IMR-90 (cell line): ENCODE data around the gene SPAG5.

Source experiments
- CHD1 ChIP-seq: IDR thresholded peaks from 2 replicates; pipeline ENCODE4 v1.6.1; 2012; ENCODE audit warnings: low read depth, low read length, improper control_type of control experiment
- MAFK ChIP-seq: IDR thresholded peaks from 2 replicates; pipeline ENCODE4 v1.6.1; 2012; ENCODE audit warnings: low read depth, low read length, improper control_type of control experiment
- MAZ ChIP-seq: IDR thresholded peaks from 2 replicates; pipeline ENCODE4 v1.6.1; 2012; ENCODE audit warnings: low read depth, mild to moderate bottlenecking, low read length, improper control_type of control experiment, moderate library complexity, borderline replicate concordance
- POLR2A ChIP-seq: IDR thresholded peaks from 2 replicates; pipeline ENCODE4 v1.6.1; 2012; ENCODE audit warnings: mild to moderate bottlenecking, low read depth, low read length
- RAD21 ChIP-seq: IDR thresholded peaks from 2 replicates; pipeline ENCODE4 v1.6.1; 2012; ENCODE audit warnings: low read length, improper control_type of control experiment
- RCOR1 ChIP-seq: IDR thresholded peaks from 2 replicates; pipeline ENCODE4 v1.6.1; 2012; ENCODE audit warnings: mild to moderate bottlenecking, low read length, improper control_type of control experiment; ENCODE audit not compliant: insufficient replicate concordance
- SMC3 ChIP-seq: fragments of 150-350 bp; IDR thresholded peaks from 2 replicates; pipeline ENCODE4 v1.6.1; 2016; ENCODE audit warnings: low read depth, mild to moderate bottlenecking, antibody characterized with exemption, low read length, moderate library complexity
- TF ChIP-seq, protein P1 (sequence below): conservative IDR thresholded peaks from 2 replicates; pipeline ENCODE4 v1.5.1; 2012; ENCODE audit warnings: mild to moderate bottlenecking, low read depth, low read length, improper control_type of control experiment
- TF ChIP-seq, protein P2 (sequence below): fragments of 150-350 bp; IDR thresholded peaks from 2 replicates; pipeline ENCODE4 v1.6.1; 2017; ENCODE audit warnings: mild to moderate bottlenecking, antibody characterized with exemption, low read length, low read depth
- TF ChIP-seq, protein P3 (sequence below): fragments of 150-350 bp; IDR thresholded peaks from 2 replicates; pipeline ENCODE4 v1.6.1; 2016; ENCODE audit warnings: low read depth, mild to moderate bottlenecking, low read length, moderate library complexity, borderline replicate concordance

DNA sequence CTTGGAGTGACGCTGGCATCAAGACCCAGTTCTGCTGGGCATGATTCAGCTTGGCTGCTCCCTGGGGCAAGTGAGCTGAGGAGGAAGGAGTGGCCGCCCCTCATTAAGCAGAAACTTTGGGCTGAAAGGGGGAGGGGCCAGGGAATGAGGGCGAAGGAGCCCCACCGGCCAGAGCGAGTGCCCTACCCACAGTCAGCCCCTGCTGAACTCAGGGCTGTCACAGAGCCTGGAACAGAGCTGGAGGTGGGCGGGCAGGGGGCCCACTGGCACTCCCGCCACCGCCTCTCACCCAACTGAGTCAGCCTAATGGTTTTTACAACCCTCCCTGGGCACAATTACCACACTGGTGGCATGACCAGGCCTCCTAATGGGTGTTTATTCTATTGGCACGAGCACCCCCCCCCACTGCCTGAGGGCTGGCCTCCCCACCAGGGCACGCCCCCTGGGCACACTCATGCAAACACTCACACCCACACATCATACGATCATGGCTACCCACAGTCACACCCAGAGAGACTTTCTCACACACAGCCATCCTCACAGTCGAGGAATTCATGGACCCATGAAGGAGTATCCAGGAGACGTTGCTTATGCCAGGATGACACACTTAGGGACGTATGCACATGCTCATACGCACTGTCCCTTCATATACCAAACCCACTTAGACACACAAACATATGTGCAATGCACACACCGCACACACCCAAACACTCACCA, 65.6 kb downstream of the SPAG5 start:
- TF ChIP-seq, protein P1, sequence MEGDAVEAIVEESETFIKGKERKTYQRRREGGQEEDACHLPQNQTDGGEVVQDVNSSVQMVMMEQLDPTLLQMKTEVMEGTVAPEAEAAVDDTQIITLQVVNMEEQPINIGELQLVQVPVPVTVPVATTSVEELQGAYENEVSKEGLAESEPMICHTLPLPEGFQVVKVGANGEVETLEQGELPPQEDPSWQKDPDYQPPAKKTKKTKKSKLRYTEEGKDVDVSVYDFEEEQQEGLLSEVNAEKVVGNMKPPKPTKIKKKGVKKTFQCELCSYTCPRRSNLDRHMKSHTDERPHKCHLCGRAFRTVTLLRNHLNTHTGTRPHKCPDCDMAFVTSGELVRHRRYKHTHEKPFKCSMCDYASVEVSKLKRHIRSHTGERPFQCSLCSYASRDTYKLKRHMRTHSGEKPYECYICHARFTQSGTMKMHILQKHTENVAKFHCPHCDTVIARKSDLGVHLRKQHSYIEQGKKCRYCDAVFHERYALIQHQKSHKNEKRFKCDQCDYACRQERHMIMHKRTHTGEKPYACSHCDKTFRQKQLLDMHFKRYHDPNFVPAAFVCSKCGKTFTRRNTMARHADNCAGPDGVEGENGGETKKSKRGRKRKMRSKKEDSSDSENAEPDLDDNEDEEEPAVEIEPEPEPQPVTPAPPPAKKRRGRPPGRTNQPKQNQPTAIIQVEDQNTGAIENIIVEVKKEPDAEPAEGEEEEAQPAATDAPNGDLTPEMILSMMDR, result no peak
- no peak for TF ChIP-seq RAD21
- TF ChIP-seq POLR2A, result no peak
- TF ChIP-seq RCOR1, result no peak
- TF ChIP-seq SMC3, result no peak
- TF ChIP-seq, protein P2, sequence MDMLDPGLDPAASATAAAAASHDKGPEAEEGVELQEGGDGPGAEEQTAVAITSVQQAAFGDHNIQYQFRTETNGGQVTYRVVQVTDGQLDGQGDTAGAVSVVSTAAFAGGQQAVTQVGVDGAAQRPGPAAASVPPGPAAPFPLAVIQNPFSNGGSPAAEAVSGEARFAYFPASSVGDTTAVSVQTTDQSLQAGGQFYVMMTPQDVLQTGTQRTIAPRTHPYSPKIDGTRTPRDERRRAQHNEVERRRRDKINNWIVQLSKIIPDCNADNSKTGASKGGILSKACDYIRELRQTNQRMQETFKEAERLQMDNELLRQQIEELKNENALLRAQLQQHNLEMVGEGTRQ, result no peak
- TF ChIP-seq CHD1, result no peak
- TF ChIP-seq, protein P3, sequence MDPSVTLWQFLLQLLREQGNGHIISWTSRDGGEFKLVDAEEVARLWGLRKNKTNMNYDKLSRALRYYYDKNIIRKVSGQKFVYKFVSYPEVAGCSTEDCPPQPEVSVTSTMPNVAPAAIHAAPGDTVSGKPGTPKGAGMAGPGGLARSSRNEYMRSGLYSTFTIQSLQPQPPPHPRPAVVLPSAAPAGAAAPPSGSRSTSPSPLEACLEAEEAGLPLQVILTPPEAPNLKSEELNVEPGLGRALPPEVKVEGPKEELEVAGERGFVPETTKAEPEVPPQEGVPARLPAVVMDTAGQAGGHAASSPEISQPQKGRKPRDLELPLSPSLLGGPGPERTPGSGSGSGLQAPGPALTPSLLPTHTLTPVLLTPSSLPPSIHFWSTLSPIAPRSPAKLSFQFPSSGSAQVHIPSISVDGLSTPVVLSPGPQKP, result no peak
- no peak for TF ChIP-seq MAFK
- TF ChIP-seq MAZ, result no peak
